ENCODE results near the gene CDKN2AIPNL.
"Not testable (repeated sequence)": the region's sequence is repeated elsewhere in the genome, so short reads cannot be mapped to it uniquely, and the experiment has no call there.

CDKN2AIPNL gene

GRCh38 chr5:134397196-134397595 lies 14.5 kb downstream of the CDKN2AIPNL start:
- DNase-seq (ENCODE audit: low spot score) = no peak

- no peak for DNase-seq (ENCODE audit: low spot score)
Observed at GRCh38 chr5:134396274-134396673, 15.4 kb downstream of the CDKN2AIPNL start.

GRCh38 chr5:134394932-134395331 lies 16.7 kb downstream of the CDKN2AIPNL start:
- no peak for DNase-seq (ENCODE audit: low spot score)

GRCh38 chr5:134392301-134392700 lies 19.4 kb downstream of the CDKN2AIPNL start:
- DNase-seq (ENCODE audit: low spot score) = no peak

- DNase-seq (ENCODE audit: low spot score) = no peak
Observed at GRCh38 chr5:134387443-134387842, 24.2 kb downstream of the CDKN2AIPNL start.

GRCh38 chr5:134383980-134384697 lies 27.5 kb downstream of the CDKN2AIPNL start:
- no peak for DNase-seq (ENCODE audit: low spot score)

GRCh38 chr5:134382204-134382603 lies 29.5 kb downstream of the CDKN2AIPNL start:
- not testable (repeated sequence) for DNase-seq (ENCODE audit: low spot score)

- no peak for DNase-seq (ENCODE audit: low spot score)
Observed at GRCh38 chr5:134380346-134380745, 31.3 kb downstream of the CDKN2AIPNL start.

GRCh38 chr5:134374232-134374631 lies 37.4 kb downstream of the CDKN2AIPNL start:
- DNase-seq (ENCODE audit: low spot score) = no peak

GRCh38 chr5:134373633-134374032 lies 38.0 kb downstream of the CDKN2AIPNL start:
- not testable (repeated sequence) for DNase-seq (ENCODE audit: low spot score)

- DNase-seq (ENCODE audit: low spot score) = peak; percentile 61
Observed at GRCh38 chr5:134371834-134372340, 39.8 kb downstream of the CDKN2AIPNL start.

GRCh38 chr5:134370871-134371833 lies 40.5 kb downstream of the CDKN2AIPNL start, which contains the start of gene UBE2B:
Gene UBE2B (plus strand): TSS chr5:134371569. CDS start chr5:134371596, 27 bp downstream.
- peak; percentile 97 for DNase-seq (ENCODE audit: low spot score)

GRCh38 chr5:134370311-134370870 lies 41.3 kb downstream of the CDKN2AIPNL start:
- DNase-seq (ENCODE audit: low spot score) = no peak

GRCh38 chr5:134365604-134366003 lies 46.1 kb downstream of the CDKN2AIPNL start:
- DNase-seq (ENCODE audit: low spot score) = no peak

GRCh38 chr5:134355681-134356080 lies 56.0 kb downstream of the CDKN2AIPNL start:
- DNase-seq (ENCODE audit: low spot score) = no peak

Measured in GM03348 (cell line).